GM18951 (cell line): ENCODE measurements around the gene CWH43.
"Not testable (repeated sequence)": the region's sequence is repeated elsewhere in the genome, so short reads cannot be mapped to it uniquely, and the experiment has no call there.

Source experiments
- in situ Hi-C: fragments of 300-500 bp; cut with MboI; formaldehyde crosslinking; loops from one replicate; pipeline ENCODE4 v1.12.0; 2022; ENCODE audit warnings: low sequenced_read_pairs, mixed read lengths, inconsistent platforms; ENCODE audit not compliant: unreplicated experiment

Gene CWH43

GRCh38 chr4:49098034-49098759 is 112.1 kb downstream of the CWH43 start:
- in situ Hi-C loops = not testable (repeated sequence)

- in situ Hi-C loops = not testable (repeated sequence)
Measured at GRCh38 chr4:49099831-49100444, 113.9 kb downstream of the CWH43 start.

DNA sequence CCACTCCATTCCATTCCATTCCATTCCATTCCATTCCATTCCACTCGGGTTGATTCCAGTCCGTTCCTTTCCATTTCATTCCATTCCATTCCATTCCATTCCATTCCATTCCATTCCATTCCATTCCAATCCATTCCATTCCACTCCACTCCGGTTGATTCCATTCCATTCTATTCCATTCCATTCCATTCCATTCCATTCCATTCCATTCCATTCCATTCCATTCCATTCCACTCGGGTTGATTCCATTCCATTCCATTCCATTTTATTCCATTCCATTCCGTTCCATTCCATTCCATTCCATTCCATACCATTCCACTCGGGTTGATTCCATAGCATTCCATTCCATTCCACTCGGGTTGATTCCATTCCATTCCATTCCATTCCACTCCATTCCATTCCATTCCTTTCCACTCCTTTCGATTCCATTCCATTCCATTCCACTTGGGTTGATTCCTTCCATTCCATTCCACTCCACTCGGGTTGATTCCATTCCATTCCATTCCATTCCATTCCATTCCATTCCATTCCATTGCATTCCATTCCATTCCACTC is 116.3 kb downstream of the CWH43 start:
- in situ Hi-C loops = not testable (repeated sequence)

GRCh38 chr4:49103436-49104136 is 117.5 kb downstream of the CWH43 start:
- in situ Hi-C loops = not testable (repeated sequence)

- in situ Hi-C loops = not testable (repeated sequence)
Measured at GRCh38 chr4:49104231-49104930, 118.3 kb downstream of the CWH43 start.

GRCh38 chr4:49105248-49105904 is 119.3 kb downstream of the CWH43 start:
- in situ Hi-C loops = loop anchor here (5.0 kb wide), 1 partner anchor 552 kb away; no protein-coding TSS in a partner anchor

GRCh38 chr4:49107262-49107661 is 121.2 kb downstream of the CWH43 start:
- in situ Hi-C loops = loop anchor here (5.0 kb wide), 1 partner anchor 550 kb away; no protein-coding TSS in a partner anchor

- in situ Hi-C loops = loop anchor here (5.0 kb wide), 1 partner anchor 549 kb away; no protein-coding TSS in a partner anchor
Measured at GRCh38 chr4:49108183-49108978, 122.3 kb downstream of the CWH43 start.

- in situ Hi-C loops = loop anchor here (5.0 kb wide), 1 partner anchor 548 kb away; no protein-coding TSS in a partner anchor
Measured at GRCh38 chr4:49109567-49110166, 123.6 kb downstream of the CWH43 start.

- in situ Hi-C loops = not testable (repeated sequence)
Measured at GRCh38 chr4:49110579-49110978, 124.5 kb downstream of the CWH43 start.
